Ishikawa (cell line): ENCODE data around the gene ST3GAL6.

Source experiments
- CREB1 ChIP-seq: IDR thresholded peaks from 2 replicates; pipeline ENCODE4 v1.6.1; 2012; ENCODE audit warnings: low read depth
- FOXM1 ChIP-seq: IDR thresholded peaks from 2 replicates; pipeline ENCODE4 v1.6.1; 2012; ENCODE audit warnings: low read depth, borderline replicate concordance
- MAX ChIP-seq: IDR thresholded peaks from 2 replicates; pipeline ENCODE4 v1.6.1; 2012
- REST ChIP-seq: IDR thresholded peaks from 2 replicates; pipeline ENCODE4 v1.6.1; 2012; ENCODE audit warnings: low read depth, mild to moderate bottlenecking

GRCh38 chr3:98843266-98843959, 80.3 kb downstream of the ST3GAL6 start:
- TF ChIP-seq CREB1 = no peak
- no peak for TF ChIP-seq REST
- no peak for TF ChIP-seq MAX
- TF ChIP-seq FOXM1 = no peak
